Psoas muscle (tissue), 8 donors: Measurements from ENCODE around the gene CRYBB2. TPM values are rescaled to one million over a fixed set of nuclear protein-coding genes. Genes with fewer than 3 reads are reported as not detected.

ENCODE experiments used
- ATAC-seq, 4 donors: fragments of 200-7000 bp; cut with Tn5 transposase; one replicate each; pipeline ENCODE4 v1.9.1; 2020; ENCODE audit warnings: moderate library complexity in 3 of 4, mild to moderate bottlenecking in 2 of 4
- DNase-seq, 2 donors: peaks; one replicate each; pipeline ENCODE4 v3.0.0-alpha.2; 2020
- H3K27ac ChIP-seq: fragments of 200-600 bp; one replicate; pipeline ENCODE4 v1.8.0; 2022
- H3K27me3 ChIP-seq, 3 donors: fragments of 200-600 bp in 1 of 3; one replicate each; pipeline versions ENCODE4 v1.6.1 to v1.8.0; 2013 to 2022; ENCODE audit warnings: low read length in 2 of 3, mild to moderate bottlenecking in 2 of 3, moderate library complexity in 1 of 3; ENCODE audit not compliant: insufficient read depth in 3 of 3
- H3K36me3 ChIP-seq, 2 donors: fragments of 200-600 bp in 1 of 2; one replicate each; pipeline versions ENCODE4 v1.6.1 to v1.8.0; 2013 to 2022; ENCODE audit warnings: low read depth in 1 of 2, mild to moderate bottlenecking in 1 of 2, moderate library complexity in 1 of 2; ENCODE audit not compliant: insufficient read depth in 1 of 2
- H3K4me1 ChIP-seq: fragments of 200-600 bp; one replicate; pipeline ENCODE4 v1.8.0; 2022
- H3K4me3 ChIP-seq: fragments of 200-600 bp; one replicate; pipeline ENCODE4 v1.8.0; 2022; ENCODE audit warnings: mild to moderate bottlenecking
- H3K9me3 ChIP-seq: fragments of 200-600 bp; one replicate; pipeline ENCODE4 v1.8.0; 2022
- WGBS, 3 donors: extraction: QIAGEN DNeasy Blood & Tissue Kit; methylation state at CpG; one replicate each; pipeline versions ENCODE4 v1.1.6 to v1.1.7; 2013; 5-methylcytosine and 5-hydroxymethylcytosine counted together
- intact Hi-C, 2 donors: fragments of 100-400 bp; cut with DNase I; formaldehyde crosslinking; loops; one replicate each; pipeline versions ENCODE4 v1.11.0 to v1.14.2; 2022
- long read RNA-seq, 2 donors: library from polyadenylated mRNA; unstranded; transcript quantifications; one replicate each; pipeline ENCODE4 v2.0.0, GENCODE V29; 2021
- polyA plus RNA-seq, 3 donors: library from polyadenylated mRNA; stranded (reverse); fragments of 200-250 nt; gene quantifications; one replicate each; pipeline ENCODE4 v1.2.3, GENCODE V29; 2013
- total RNA-seq, 4 donors: library from RNA; stranded (reverse); fragmentation: NEBNext Ultra II Directional in 2 of 4; extraction: Animal tissue kit (Norgen Biotek cat#: 25700) in 2 of 4; gene quantifications; one replicate each; pipeline versions ENCODE4 v1.2.1 to v1.2.4, GENCODE V29; 2021 to 2023
- TF ChIP-seq, protein P1 (sequence below): fragments of 200-600 bp; IDR thresholded peaks from one replicate; pipeline ENCODE4 v1.8.0; 2022; ENCODE audit warnings: antibody characterized with exemption
- donor health status: healthy with polysubstance abuse.
- donor health status: DM: no; HTN: no; CAD: no; lungs with moderate emphysema.
- donor health status: Bipolar disorder and iron deficiency.
- donor health status: healthy.
- donor health status: DM: yes; HTN: yes; CAD: no.
- donor health status: DM: no; HTN: no; CAD: no.
- donor health status: DM: no; HTN: no; CAD: no.
- donor health status: DM: yes; HTN: yes; CAD: no.

The CRYBB2 gene, protein sequence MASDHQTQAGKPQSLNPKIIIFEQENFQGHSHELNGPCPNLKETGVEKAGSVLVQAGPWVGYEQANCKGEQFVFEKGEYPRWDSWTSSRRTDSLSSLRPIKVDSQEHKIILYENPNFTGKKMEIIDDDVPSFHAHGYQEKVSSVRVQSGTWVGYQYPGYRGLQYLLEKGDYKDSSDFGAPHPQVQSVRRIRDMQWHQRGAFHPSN
- total RNA-seq (not detected), polyA plus RNA-seq (under 1 TPM in 1 of 3 donors, not detected in 2; 0.04 TPM)
- long read RNA-seq, donor 1, result 0 reads
- long read RNA-seq, donor 2, result 0 reads

DNA sequence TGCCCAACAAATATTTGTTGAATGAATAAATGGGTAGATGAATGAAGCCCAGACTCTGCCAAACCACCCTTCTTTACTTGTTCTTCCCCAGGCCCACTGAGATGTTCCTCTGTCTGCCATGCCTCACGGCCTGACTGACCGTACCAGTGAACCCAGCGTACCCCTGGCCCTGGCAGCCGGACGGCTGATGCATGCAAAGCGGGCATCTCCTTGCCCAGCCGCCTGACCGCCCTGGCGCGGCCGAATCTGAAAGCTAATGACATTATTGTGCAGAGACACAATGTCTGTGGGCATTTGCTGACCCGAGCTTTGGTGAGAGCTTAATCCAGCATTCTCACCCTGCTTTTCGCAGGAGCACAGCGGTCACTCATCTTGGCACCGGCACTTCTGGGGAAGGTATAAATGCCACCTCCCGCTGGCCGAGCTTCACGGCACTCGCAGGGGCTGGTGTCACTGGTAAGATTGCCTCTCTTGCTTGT is at the start of gene CRYBB2:
CRYBB2 (plus strand) TSS at position 429 of the 479 bp plus-strand sequence. CDS start 1,791 bp downstream, outside the sequence.
- Histone ChIP-seq H3K4me3 (no peak within 1 kb of the TSS), H3K27ac (no peak within 1 kb of the TSS), H3K9me3 (no peaks in the 10 kb centered on the region), H3K36me3 (no peaks in the 10 kb centered on the region), H3K27me3 (peaks cover 0 to 25% (median 2%) of the 10 kb centered on the region in 3 donors), H3K4me1 (no peaks in the 10 kb centered on the region)
- WGBS, 3 donors, result 80 to 86% (median 83%) methylated on average over 19 of the region's 19 CpGs
- intact Hi-C loops, result no loop called here
- no peak for DNase-seq
- no peak for ATAC-seq
- TF ChIP-seq, protein P1, sequence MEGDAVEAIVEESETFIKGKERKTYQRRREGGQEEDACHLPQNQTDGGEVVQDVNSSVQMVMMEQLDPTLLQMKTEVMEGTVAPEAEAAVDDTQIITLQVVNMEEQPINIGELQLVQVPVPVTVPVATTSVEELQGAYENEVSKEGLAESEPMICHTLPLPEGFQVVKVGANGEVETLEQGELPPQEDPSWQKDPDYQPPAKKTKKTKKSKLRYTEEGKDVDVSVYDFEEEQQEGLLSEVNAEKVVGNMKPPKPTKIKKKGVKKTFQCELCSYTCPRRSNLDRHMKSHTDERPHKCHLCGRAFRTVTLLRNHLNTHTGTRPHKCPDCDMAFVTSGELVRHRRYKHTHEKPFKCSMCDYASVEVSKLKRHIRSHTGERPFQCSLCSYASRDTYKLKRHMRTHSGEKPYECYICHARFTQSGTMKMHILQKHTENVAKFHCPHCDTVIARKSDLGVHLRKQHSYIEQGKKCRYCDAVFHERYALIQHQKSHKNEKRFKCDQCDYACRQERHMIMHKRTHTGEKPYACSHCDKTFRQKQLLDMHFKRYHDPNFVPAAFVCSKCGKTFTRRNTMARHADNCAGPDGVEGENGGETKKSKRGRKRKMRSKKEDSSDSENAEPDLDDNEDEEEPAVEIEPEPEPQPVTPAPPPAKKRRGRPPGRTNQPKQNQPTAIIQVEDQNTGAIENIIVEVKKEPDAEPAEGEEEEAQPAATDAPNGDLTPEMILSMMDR, result no peak

GRCh38 chr22:25170426-25170980 is 48.9 kb upstream of the CRYBB2 start:
- no peak overlapping the region for H3K27ac ChIP-seq
- H3K36me3 ChIP-seq, result peaks cover 0 to 29% of the 10 kb centered on the region in 2 donors
- TF ChIP-seq, protein P1, result no peak
- no peaks in the 10 kb centered on the region for H3K9me3 ChIP-seq
- no peaks in the 10 kb centered on the region for H3K27me3 ChIP-seq
- WGBS, 3 donors, result 84 to 86% (median 84%) methylated on average over 16 of the region's 16 CpGs
- no peaks in the 10 kb centered on the region for H3K4me1 ChIP-seq
- H3K4me3 ChIP-seq, result no peak overlapping the region
- DNase-seq, result no peak
- no peak for ATAC-seq
- intact Hi-C loops, result no loop called here

- 45 to 60% (median 52%) methylated on average over 5 of the region's 5 CpGs for WGBS, 3 donors
- DNase-seq (peak in 1 of 2 donors; percentile 46), ATAC-seq (peak in 3 of 4 donors; percentile 82 to 90 (median 83))
- H3K4me1 ChIP-seq, result no peaks in the 10 kb centered on the region
- H3K27me3 ChIP-seq, result no peaks in the 10 kb centered on the region
- H3K36me3 ChIP-seq, result peaks cover 0 to 45% of the 10 kb centered on the region in 2 donors
- no peaks in the 10 kb centered on the region for H3K9me3 ChIP-seq
- H3K4me3 ChIP-seq, result no peak overlapping the region
- intact Hi-C loops, result loop anchor here in 1 of 2 donors (1.0 kb wide), 1 partner anchor 61 kb away; no protein-coding TSS in a partner anchor
- TF ChIP-seq, protein P1, result peak; percentile 64
- H3K27ac ChIP-seq, result no peak overlapping the region
These were observed 47.3 kb upstream of the CRYBB2 start for GRCh38 chr22:25172153-25172552.

DNA sequence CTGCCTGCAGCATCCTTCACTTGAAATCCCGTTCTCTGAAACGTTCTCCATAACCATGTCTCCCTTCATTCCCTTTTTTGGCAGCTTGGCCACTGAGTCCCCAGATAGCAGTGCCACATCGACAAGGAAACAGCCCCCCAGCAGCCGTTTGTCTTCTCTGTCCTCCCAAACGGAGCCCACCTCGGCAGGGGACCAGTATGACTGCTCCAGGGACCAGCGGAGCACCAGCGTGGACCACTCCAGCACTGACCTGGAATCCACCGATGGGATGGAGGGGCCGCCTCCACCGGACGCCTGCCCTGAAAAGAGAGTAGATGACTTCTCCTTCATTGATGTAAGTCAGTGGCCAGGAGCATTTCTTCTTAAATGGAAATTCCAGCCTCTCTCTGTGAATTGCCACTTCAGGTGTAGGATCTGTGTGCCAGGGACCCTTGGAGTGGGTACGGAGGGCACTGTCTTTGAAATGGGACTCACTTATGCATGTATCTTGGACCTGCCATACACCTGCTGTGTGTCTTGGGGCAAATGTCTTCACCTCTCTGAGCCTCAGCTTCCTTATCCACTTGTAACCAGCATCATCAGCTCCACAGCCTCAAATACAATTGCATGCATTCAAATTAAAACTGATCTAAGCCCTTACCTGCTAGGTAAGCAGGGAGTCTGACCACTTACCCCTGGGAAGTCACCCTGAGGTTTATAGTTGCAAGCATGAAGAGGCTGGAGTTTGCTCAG is 45.1 kb upstream of the CRYBB2 start:
- Histone ChIP-seq H3K27ac (no peak overlapping the region), H3K4me1 (no peaks in the 10 kb centered on the region), H3K9me3 (no peaks in the 10 kb centered on the region), H3K36me3 (peaks cover 0 to 57% of the 10 kb centered on the region in 2 donors), H3K4me3 (no peak overlapping the region), H3K27me3 (no peaks in the 10 kb centered on the region)
- DNase-seq (no peak), ATAC-seq (no peak)
- TF ChIP-seq, protein P1, result no peak
- WGBS, 3 donors, result 88 to 92% (median 91%) methylated on average over 13 of the region's 13 CpGs
- intact Hi-C loops, result no loop called here
